ENCODE measurements around the gene HACE1.

The HACE1 gene

GRCh38 chr6:104710543-104711335 is 149.0 kb downstream of the HACE1 start:
- H3K4me1 ChIP-seq (ENCODE audit: control insufficient read depth, insufficient read depth, low read length, poor library complexity, severe bottlenecking), result peaks cover 23% of the 10 kb centered on the region
- H3K27ac ChIP-seq (ENCODE audit: low read depth, low read length, severe bottlenecking), result peak overlapping the region; percentile 43
- H3K9me3 ChIP-seq (ENCODE audit: control insufficient read depth, low read length), result peaks cover 9% of the 10 kb centered on the region
- H3K4me3 ChIP-seq (ENCODE audit: extremely low read depth, insufficient read depth, low read length, poor library complexity, severe bottlenecking), result no peak overlapping the region
- peaks cover 4% of the 10 kb centered on the region for H3K36me3 ChIP-seq (ENCODE audit: control insufficient read depth, insufficient read depth, low read length)
- WGBS, 2 experiments (ENCODE audit: insufficient coverage in 2 of 2), result 94% methylated on average over 2 to 3 of the region's 4 CpGs

DNA sequence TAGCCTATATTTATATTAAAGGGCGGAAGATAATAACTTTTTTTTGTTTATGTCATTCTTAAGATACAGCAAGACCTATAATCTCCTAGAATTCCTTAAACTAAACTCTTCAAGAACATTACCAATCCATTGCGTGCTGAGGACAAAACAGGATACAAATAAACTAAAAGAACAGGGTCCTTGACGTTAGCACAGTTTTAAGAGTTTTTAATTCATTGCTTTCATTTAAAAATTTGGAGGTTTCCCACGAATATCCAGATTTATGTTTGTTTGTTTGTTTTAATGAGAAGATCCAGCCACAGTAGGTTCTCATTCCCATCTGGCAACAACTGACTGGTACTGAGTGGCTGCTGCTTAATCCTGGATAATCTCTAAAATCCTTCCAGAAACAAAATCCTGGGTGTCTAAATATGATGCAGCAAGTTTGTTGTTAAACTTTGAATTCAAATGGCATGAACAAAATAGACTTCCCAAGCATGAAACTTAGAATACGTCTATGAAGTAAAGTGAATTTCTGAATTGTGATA is 153.7 kb downstream of the HACE1 start:
- peaks cover 41% of the 10 kb centered on the region for H3K4me1 ChIP-seq (ENCODE audit: control insufficient read depth, insufficient read depth, low read length, poor library complexity, severe bottlenecking)
- peaks cover 9% of the 10 kb centered on the region for H3K9me3 ChIP-seq (ENCODE audit: control insufficient read depth, low read length)
- no peak overlapping the region for H3K4me3 ChIP-seq (ENCODE audit: extremely low read depth, insufficient read depth, low read length, poor library complexity, severe bottlenecking)
- H3K36me3 ChIP-seq (ENCODE audit: control insufficient read depth, insufficient read depth, low read length), result peaks cover 4% of the 10 kb centered on the region
- peak overlapping the region; percentile 87 for H3K27ac ChIP-seq (ENCODE audit: low read depth, low read length, severe bottlenecking)
- WGBS, 2 experiments (ENCODE audit: insufficient coverage in 2 of 2), result 100% methylated on average over 1 to 2 of the region's 5 CpGs

GRCh38 chr6:104705095-104705707 is 154.5 kb downstream of the HACE1 start:
- WGBS, 2 experiments (ENCODE audit: insufficient coverage in 2 of 2), result 73 to 83% methylated on average over 5 to 7 of the region's 8 CpGs
- peaks cover 34% of the 10 kb centered on the region for H3K4me1 ChIP-seq (ENCODE audit: control insufficient read depth, insufficient read depth, low read length, poor library complexity, severe bottlenecking)
- H3K9me3 ChIP-seq (ENCODE audit: control insufficient read depth, low read length), result peaks cover 9% of the 10 kb centered on the region
- peaks cover 4% of the 10 kb centered on the region for H3K36me3 ChIP-seq (ENCODE audit: control insufficient read depth, insufficient read depth, low read length)
- no peak overlapping the region for H3K4me3 ChIP-seq (ENCODE audit: extremely low read depth, insufficient read depth, low read length, poor library complexity, severe bottlenecking)
- H3K27ac ChIP-seq (ENCODE audit: low read depth, low read length, severe bottlenecking), result peak overlapping the region; percentile 87

DNA sequence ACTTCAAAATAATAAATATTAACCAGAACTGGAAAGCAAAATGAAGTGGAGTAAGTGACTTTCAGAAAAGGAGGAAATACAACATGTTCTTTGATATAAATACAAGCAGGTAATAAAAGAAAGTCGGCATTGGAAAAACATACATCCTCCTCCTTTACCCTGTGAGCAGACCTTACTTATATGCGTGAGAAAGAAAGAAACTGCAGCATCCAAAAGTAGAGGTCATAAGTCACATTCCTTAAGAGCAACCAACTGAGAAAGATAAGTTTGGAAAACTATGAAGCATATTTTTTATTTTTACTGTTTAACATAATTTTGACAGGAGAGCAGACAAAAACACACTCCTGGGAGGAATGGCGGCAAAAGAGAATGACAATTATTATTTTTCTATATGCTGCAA is 155.5 kb downstream of the HACE1 start:
- H3K9me3 ChIP-seq (ENCODE audit: control insufficient read depth, low read length), result peaks cover 3% of the 10 kb centered on the region
- H3K4me3 ChIP-seq (ENCODE audit: extremely low read depth, insufficient read depth, low read length, poor library complexity, severe bottlenecking), result no peak overlapping the region
- H3K4me1 ChIP-seq (ENCODE audit: control insufficient read depth, insufficient read depth, low read length, poor library complexity, severe bottlenecking), result peaks cover 37% of the 10 kb centered on the region
- H3K36me3 ChIP-seq (ENCODE audit: control insufficient read depth, insufficient read depth, low read length), result no peaks in the 10 kb centered on the region
- no peak overlapping the region for H3K27ac ChIP-seq (ENCODE audit: low read depth, low read length, severe bottlenecking)
- WGBS, 2 experiments (ENCODE audit: insufficient coverage in 2 of 2), result no CpG with 5 or more reads among the region's 3 CpGs

GRCh38 chr6:104702126-104702841 is 157.4 kb downstream of the HACE1 start:
- Histone ChIP-seq H3K36me3 (ENCODE audit: control insufficient read depth, insufficient read depth, low read length) (no peaks in the 10 kb centered on the region), H3K4me3 (ENCODE audit: extremely low read depth, insufficient read depth, low read length, poor library complexity, severe bottlenecking) (no peak overlapping the region), H3K27ac (ENCODE audit: low read depth, low read length, severe bottlenecking) (peak overlapping the region; percentile 37), H3K9me3 (ENCODE audit: control insufficient read depth, low read length) (no peaks in the 10 kb centered on the region), H3K4me1 (ENCODE audit: control insufficient read depth, insufficient read depth, low read length, poor library complexity, severe bottlenecking) (peaks cover 40% of the 10 kb centered on the region)
- 67 to 100% methylated on average over 1 of the region's 5 CpGs for WGBS, 2 experiments (ENCODE audit: insufficient coverage in 2 of 2)

- Histone ChIP-seq H3K9me3 (ENCODE audit: control insufficient read depth, low read length) (no peaks in the 10 kb centered on the region), H3K36me3 (ENCODE audit: control insufficient read depth, insufficient read depth, low read length) (no peaks in the 10 kb centered on the region), H3K4me1 (ENCODE audit: control insufficient read depth, insufficient read depth, low read length, poor library complexity, severe bottlenecking) (peaks cover 32% of the 10 kb centered on the region), H3K4me3 (ENCODE audit: extremely low read depth, insufficient read depth, low read length, poor library complexity, severe bottlenecking) (no peak overlapping the region), H3K27ac (ENCODE audit: low read depth, low read length, severe bottlenecking) (no peak overlapping the region)
- WGBS, 2 experiments (ENCODE audit: insufficient coverage in 2 of 2), result 33 to 43% methylated on average over 2 of the region's 5 CpGs
Observed at GRCh38 chr6:104700371-104701185, 159.1 kb downstream of the HACE1 start.

- Histone ChIP-seq H3K27ac (ENCODE audit: low read depth, low read length, severe bottlenecking) (no peak overlapping the region), H3K4me1 (ENCODE audit: control insufficient read depth, insufficient read depth, low read length, poor library complexity, severe bottlenecking) (peaks cover 25% of the 10 kb centered on the region), H3K9me3 (ENCODE audit: control insufficient read depth, low read length) (no peaks in the 10 kb centered on the region), H3K36me3 (ENCODE audit: control insufficient read depth, insufficient read depth, low read length) (no peaks in the 10 kb centered on the region), H3K4me3 (ENCODE audit: extremely low read depth, insufficient read depth, low read length, poor library complexity, severe bottlenecking) (no peak overlapping the region)
- WGBS, 2 experiments (ENCODE audit: insufficient coverage in 2 of 2), result 18% methylated on average over 4 of the region's 8 CpGs
Observed at GRCh38 chr6:104699593-104700329, 160.0 kb downstream of the HACE1 start.

GRCh38 chr6:104698979-104699378 is 160.7 kb downstream of the HACE1 start:
- no peaks in the 10 kb centered on the region for H3K9me3 ChIP-seq (ENCODE audit: control insufficient read depth, low read length)
- H3K36me3 ChIP-seq (ENCODE audit: control insufficient read depth, insufficient read depth, low read length), result no peaks in the 10 kb centered on the region
- 100% methylated on average over 1 of the region's 1 CpG; no CpG with 5 or more reads in 1 of the 2 experiments for WGBS, 2 experiments (ENCODE audit: insufficient coverage in 2 of 2)
- H3K4me3 ChIP-seq (ENCODE audit: extremely low read depth, insufficient read depth, low read length, poor library complexity, severe bottlenecking), result no peak overlapping the region
- no peak overlapping the region for H3K27ac ChIP-seq (ENCODE audit: low read depth, low read length, severe bottlenecking)
- H3K4me1 ChIP-seq (ENCODE audit: control insufficient read depth, insufficient read depth, low read length, poor library complexity, severe bottlenecking), result peaks cover 17% of the 10 kb centered on the region

DNA sequence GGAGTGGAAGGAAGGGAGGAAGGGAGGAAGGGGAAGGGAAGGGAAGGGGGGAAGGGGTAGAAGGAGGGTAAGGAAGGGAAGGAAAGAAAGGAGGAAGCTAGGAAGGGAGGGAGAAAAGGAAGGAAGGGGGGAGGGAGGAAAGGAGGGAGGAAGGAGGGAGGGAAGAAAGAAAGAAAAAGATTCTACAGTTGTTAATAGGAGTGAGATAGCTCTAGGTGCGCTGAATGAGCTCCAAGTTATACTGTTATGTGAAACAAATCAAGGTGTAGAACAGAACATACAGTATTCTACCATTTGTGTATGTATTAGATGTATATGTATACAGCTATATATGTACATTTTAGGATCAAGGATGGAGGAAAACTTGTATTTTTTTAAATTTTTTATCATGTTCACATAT is 167.7 kb downstream of the HACE1 start:
- Histone ChIP-seq H3K4me3 (ENCODE audit: extremely low read depth, insufficient read depth, low read length, poor library complexity, severe bottlenecking) (no peak overlapping the region), H3K27ac (ENCODE audit: low read depth, low read length, severe bottlenecking) (no peak overlapping the region), H3K36me3 (ENCODE audit: control insufficient read depth, insufficient read depth, low read length) (no peaks in the 10 kb centered on the region), H3K4me1 (ENCODE audit: control insufficient read depth, insufficient read depth, low read length, poor library complexity, severe bottlenecking) (peaks cover 27% of the 10 kb centered on the region), H3K9me3 (ENCODE audit: control insufficient read depth, low read length) (no peaks in the 10 kb centered on the region)
- no CpG with 5 or more reads among the region's 1 CpG for WGBS, 2 experiments (ENCODE audit: insufficient coverage in 2 of 2)
